GM19452 (cell line): Measurements from ENCODE around the gene FOS.

Experiments
- ATAC-seq: cut with Tn5 transposase; IDR thresholded peaks from one replicate; pipeline ENCODE4 v1.9.1; 2021; ENCODE audit not compliant: unreplicated experiment

FOS gene

DNA sequence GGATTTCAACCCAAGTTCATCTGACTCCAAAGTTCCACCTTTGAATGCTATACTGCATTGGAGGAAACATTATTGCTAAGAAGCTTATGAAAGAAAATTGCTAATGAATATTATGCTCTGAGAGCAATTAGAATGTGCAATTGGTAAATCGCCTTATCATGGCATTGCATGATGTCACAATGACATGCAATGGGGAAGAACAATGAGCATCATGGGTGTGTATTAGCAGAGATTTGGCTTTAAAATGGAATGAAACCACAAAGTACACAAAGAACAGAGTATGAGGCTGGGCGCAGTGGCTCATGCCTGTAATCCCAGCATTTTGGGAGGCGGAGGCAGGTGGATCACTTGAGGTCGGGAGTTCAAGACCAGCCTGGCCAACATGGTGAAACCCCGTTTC lies 34.7 kb downstream of the FOS start:
- ATAC-seq, result no peak

GRCh38 chr14:75315144-75315543 lies 36.5 kb downstream of the FOS start:
- no peak for ATAC-seq

GRCh38 chr14:75317148-75317547 lies 38.5 kb downstream of the FOS start:
- ATAC-seq, result no peak

- no peak for ATAC-seq
These were observed 39.7 kb downstream of the FOS start for GRCh38 chr14:75318353-75318752.

- ATAC-seq, result no peak
These were observed 40.4 kb downstream of the FOS start for GRCh38 chr14:75319021-75319420.

- ATAC-seq, result no peak
These were observed 41.6 kb downstream of the FOS start for GRCh38 chr14:75320196-75320595.

DNA sequence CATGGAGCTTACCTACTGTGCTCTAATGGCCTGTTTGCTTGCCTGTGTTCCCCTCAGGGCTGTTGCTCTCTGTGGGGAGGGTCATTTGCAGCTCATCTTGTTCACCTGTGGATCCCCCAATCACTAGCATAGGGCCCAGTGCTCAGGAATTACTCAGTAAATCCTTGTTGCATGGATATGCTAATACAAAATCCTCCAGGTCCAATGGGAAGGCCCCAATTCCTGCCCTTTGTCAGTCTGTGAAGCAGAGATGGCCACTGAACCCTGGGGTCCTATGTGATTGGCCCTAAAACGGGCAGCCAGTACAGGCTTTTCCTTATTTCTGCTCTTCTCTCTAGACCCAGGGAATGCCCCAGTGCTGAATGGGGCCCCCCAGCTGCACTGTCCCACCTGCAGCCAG lies 44.1 kb downstream of the FOS start:
- ATAC-seq, result no peak

- no peak for ATAC-seq
These were observed 44.9 kb downstream of the FOS start for GRCh38 chr14:75323571-75323970.

DNA sequence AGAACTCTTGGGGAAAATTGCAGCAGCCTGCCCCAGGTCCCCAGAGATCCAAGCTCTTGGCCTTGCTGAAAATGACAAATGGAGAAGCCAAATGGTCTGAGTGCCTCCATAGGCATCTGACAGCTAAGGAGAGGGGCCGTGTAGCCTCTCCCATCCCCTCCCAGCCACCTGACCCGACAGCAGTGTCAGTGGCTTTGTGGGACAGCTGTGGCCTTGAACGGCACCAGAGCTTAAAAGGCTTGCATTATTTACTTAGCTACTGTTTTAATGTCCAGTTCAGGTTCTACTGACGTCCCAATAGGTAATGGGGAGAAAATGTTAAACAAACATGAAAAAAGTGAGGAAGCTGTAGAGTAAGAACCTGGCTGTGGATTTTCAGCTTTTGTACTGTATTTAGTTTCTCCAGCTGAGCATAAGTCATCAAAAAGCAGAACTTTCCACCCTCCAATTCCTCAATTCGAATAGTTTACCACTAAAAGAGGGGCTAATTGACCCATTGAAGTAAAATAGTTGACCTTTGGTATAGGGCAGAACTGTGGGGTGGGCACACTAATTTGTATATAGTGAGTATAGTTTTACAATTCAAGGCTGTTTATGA lies 50.0 kb downstream of the FOS start:
- ATAC-seq, result no peak

DNA sequence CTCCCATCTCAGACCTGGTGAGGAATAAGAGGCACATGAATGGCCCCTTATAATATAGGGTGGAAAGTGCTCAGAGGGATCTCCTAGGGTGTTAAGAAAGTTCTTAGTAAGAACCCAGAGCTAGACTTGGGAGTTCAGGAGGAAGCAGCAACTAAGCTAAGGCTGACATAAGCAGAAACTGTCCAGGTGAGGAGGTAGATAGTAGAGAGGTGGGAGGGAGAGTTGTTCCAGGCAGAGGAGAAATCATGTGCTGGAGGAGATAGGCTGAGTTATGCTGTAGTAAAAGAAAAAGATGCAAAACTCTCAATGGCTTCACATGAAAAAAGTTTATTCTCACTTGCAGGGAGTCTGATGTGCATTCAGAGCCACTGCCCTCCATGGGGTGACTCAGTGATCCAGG lies 50.7 kb downstream of the FOS start:
- ATAC-seq, result no peak

DNA sequence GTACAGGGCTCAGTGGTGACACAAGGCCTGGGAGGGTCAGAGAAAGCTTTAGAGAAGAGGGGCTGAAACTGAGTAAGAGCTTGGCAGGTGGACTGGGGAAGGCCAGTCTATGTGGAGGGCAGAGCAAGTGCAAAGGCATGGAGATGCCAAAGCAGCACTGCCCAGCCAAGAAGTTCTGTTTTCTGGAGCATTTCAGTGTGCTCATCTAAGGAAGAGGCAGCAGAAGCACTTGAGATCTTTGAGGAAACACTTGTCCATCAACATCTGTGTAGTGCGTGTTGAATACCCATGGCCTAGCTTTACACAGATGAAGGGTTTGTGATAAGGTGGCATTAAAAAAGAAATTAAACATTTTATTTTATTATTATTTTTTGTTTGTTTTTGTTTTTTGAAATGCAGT lies 52.8 kb downstream of the FOS start:
- ATAC-seq, result no peak
